Ovary (tissue), 3 donors: ENCODE data around the gene TACC2.

ENCODE experiments used
- EP300 ChIP-seq: sonication (generic); formaldehyde crosslinking; IDR thresholded peaks from one replicate; pipeline ENCODE4 v1.6.1; 2017; ENCODE audit warnings: antibody characterized with exemption
- POLR2A ChIP-seq: fragments of 450-650 bp; IDR thresholded peaks from one replicate; pipeline ENCODE4 v1.6.1; 2017; ENCODE audit warnings: antibody characterized with exemption, mild to moderate bottlenecking, moderate library complexity
- TF ChIP-seq, protein P1 (sequence below), 3 donors: fragments of 450-650 bp in 2 of 3; fragments of 200-600 bp in 1 of 3; IDR thresholded peaks; one replicate each; pipeline versions ENCODE4 v1.5.1 to v1.8.0; 2016 to 2022; ENCODE audit warnings: antibody characterized with exemption in 3 of 3, mild to moderate bottlenecking in 1 of 3
- donor health status: DM: no; HTN: no; CAD: no.

DNA sequence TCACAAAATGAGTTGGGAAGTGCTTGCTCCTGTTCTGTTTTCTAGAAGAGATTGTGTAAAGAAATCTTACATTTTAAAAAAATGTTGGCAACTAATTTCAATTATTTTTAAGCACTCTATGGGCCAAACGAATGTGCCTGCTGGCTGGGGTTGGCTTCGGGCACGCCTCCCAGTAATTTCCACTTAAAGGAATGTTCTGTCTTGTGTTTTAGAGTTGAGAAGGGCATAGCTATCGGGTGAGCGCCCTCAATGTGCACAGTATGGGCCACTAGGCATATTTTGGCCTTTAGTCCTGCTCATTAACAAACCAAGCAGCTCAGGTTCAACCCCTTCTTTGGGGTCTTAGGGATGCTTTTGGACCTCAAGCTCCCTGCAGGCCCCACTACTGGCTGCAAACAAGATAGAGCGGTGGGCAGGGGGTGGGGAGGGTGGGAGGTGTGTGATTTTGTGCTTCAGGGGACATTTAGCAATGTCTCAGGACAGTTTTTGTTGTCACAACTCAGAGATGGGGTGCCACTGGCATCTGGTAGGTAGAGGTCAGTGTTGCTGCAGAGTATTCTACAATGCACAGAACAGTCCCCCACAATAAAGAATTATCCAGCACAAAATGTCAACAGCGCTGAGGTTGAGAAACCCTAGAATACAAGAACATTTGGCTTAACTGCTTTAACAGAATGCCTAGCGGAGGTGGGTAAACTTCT lies 40.7 kb downstream of the TACC2 start:
- TF ChIP-seq POLR2A = no peak
- TF ChIP-seq EP300 = no peak
- TF ChIP-seq, protein P1, sequence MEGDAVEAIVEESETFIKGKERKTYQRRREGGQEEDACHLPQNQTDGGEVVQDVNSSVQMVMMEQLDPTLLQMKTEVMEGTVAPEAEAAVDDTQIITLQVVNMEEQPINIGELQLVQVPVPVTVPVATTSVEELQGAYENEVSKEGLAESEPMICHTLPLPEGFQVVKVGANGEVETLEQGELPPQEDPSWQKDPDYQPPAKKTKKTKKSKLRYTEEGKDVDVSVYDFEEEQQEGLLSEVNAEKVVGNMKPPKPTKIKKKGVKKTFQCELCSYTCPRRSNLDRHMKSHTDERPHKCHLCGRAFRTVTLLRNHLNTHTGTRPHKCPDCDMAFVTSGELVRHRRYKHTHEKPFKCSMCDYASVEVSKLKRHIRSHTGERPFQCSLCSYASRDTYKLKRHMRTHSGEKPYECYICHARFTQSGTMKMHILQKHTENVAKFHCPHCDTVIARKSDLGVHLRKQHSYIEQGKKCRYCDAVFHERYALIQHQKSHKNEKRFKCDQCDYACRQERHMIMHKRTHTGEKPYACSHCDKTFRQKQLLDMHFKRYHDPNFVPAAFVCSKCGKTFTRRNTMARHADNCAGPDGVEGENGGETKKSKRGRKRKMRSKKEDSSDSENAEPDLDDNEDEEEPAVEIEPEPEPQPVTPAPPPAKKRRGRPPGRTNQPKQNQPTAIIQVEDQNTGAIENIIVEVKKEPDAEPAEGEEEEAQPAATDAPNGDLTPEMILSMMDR (IDR thresholded peaks at IDR 0.05) = no peak
